CD14-positive monocyte (primary cell): ENCODE results near the gene TMEM170A. TPM values are rescaled to one million over a fixed set of nuclear protein-coding genes. Genes with fewer than 3 reads are reported as not detected.

Experiments
- DNase-seq, 3 donors: peaks; one replicate each; pipeline ENCODE4 v3.0.0-alpha.2; 2011 to 2022
- H2AFZ ChIP-seq: 2 replicates; pipeline ENCODE4 v1.6.0; 2012; ENCODE audit warnings: mild to moderate bottlenecking, low read depth, low read length, inconsistent platforms; ENCODE audit not compliant: insufficient read depth, poor library complexity, severe bottlenecking
- H3K27ac ChIP-seq, 2 donors: 1 replicate in 1 of 2; 2 replicates in 1 of 2; pipeline ENCODE4 v1.5.1; 2012 to 2013; ENCODE audit warnings: low read length in 2 of 2, control low read depth in 1 of 2, inconsistent platforms in 1 of 2, low read depth in 1 of 2, mild to moderate bottlenecking in 1 of 2
- H3K27me3 ChIP-seq, 2 donors: one replicate each; pipeline versions ENCODE4 v1.6.0 to v1.6.1; 2011 to 2013; ENCODE audit warnings: low read length in 2 of 2; ENCODE audit not compliant: control insufficient read depth in 2 of 2, insufficient read depth in 2 of 2
- H3K36me3 ChIP-seq, 2 donors: replicated peaks in 1 of 2; 1 replicate in 1 of 2; 2 replicates in 1 of 2; pipeline versions ENCODE4 v1.5.1 to v1.6.1; 2012 to 2013; ENCODE audit warnings: low read length in 2 of 2, control low read depth in 1 of 2, inconsistent platforms in 1 of 2, mild to moderate bottlenecking in 1 of 2; ENCODE audit not compliant: insufficient read depth in 2 of 2, control insufficient read depth in 1 of 2
- H3K4me1 ChIP-seq, 2 donors: 1 replicate in 1 of 2; 2 replicates in 1 of 2; pipeline versions ENCODE4 v1.5.1 to v1.6.1; 2012 to 2013; ENCODE audit warnings: low read length in 2 of 2, control low read depth in 1 of 2, inconsistent platforms in 1 of 2, mild to moderate bottlenecking in 1 of 2, moderate library complexity in 1 of 2; ENCODE audit not compliant: insufficient read depth in 2 of 2, control insufficient read depth in 1 of 2
- H3K4me2 ChIP-seq: replicated peaks from 2 replicates; pipeline ENCODE3; 2012; ENCODE audit warnings: low read length, moderate library complexity, mild to moderate bottlenecking; ENCODE audit not compliant: poor library complexity, severe bottlenecking; ENCODE audit errors: extremely low read depth
- H3K4me3 ChIP-seq, 3 experiments: fragments of 200-600 bp in 1 of 3; sonication (generic) in 1 of 3; replicated peaks in 1 of 3; 1 replicate in 2 of 3; 2 replicates in 1 of 3; pipeline ENCODE4 v1.5.1; 2011 to 2013; ENCODE audit warnings: low read length in 3 of 3, mild to moderate bottlenecking in 3 of 3, control low read depth in 2 of 3, low read depth in 2 of 3, inconsistent platforms in 1 of 3, moderate library complexity in 1 of 3
- H3K79me2 ChIP-seq: 2 replicates; pipeline ENCODE4 v1.6.0; 2012; ENCODE audit warnings: mild to moderate bottlenecking, control low read depth, inconsistent platforms, low read length, moderate library complexity; ENCODE audit not compliant: insufficient read depth
- H3K9ac ChIP-seq: 2 replicates; pipeline ENCODE4 v1.6.0; 2017; ENCODE audit warnings: low read length, mild to moderate bottlenecking; ENCODE audit not compliant: insufficient read depth, poor library complexity, severe bottlenecking
- H3K9me3 ChIP-seq, 2 donors: replicated peaks in 1 of 2; 1 replicate in 1 of 2; 2 replicates in 1 of 2; pipeline versions ENCODE4 v1.5.1 to v1.6.1; 2012 to 2013; ENCODE audit warnings: low read length in 2 of 2, control low read depth in 1 of 2; ENCODE audit not compliant: control insufficient read depth in 1 of 2, insufficient read depth in 1 of 2
- H4K20me1 ChIP-seq: 2 replicates; pipeline ENCODE4 v1.6.0; 2012; ENCODE audit warnings: mild to moderate bottlenecking, low read length, control low read depth, moderate library complexity; ENCODE audit not compliant: insufficient read depth
- H3K27ac Mint-ChIP-seq, 7 donors: one replicate each; pipeline ENCODE4 v1.8.0; 2020; ENCODE audit warnings: mild to moderate bottlenecking in 7 of 7, mixed read lengths in 7 of 7, moderate library complexity in 6 of 7, inconsistent platforms in 2 of 7
- H3K27me3 Mint-ChIP-seq, 3 donors: one replicate each; pipeline ENCODE4 v1.8.0; 2021 to 2022; ENCODE audit warnings: low read depth in 3 of 3, mild to moderate bottlenecking in 3 of 3, mixed read lengths in 3 of 3, moderate library complexity in 3 of 3, inconsistent platforms in 1 of 3
- H3K36me3 Mint-ChIP-seq, 2 donors: one replicate each; pipeline ENCODE4 v1.8.0; 2020; ENCODE audit warnings: mixed read lengths in 2 of 2, inconsistent platforms in 1 of 2, mild to moderate bottlenecking in 1 of 2
- H3K4me1 Mint-ChIP-seq: one replicate; pipeline ENCODE4 v1.8.0; 2020; ENCODE audit warnings: mild to moderate bottlenecking, mixed read lengths
- H3K4me3 Mint-ChIP-seq, 2 donors: one replicate each; pipeline ENCODE4 v1.8.0; 2020; ENCODE audit warnings: mild to moderate bottlenecking in 2 of 2, mixed read lengths in 2 of 2, moderate library complexity in 1 of 2
- H3K9me3 Mint-ChIP-seq, 7 donors: one replicate each; pipeline ENCODE4 v1.8.0; 2020 to 2022; ENCODE audit warnings: mixed read lengths in 7 of 7, mild to moderate bottlenecking in 6 of 7, moderate library complexity in 6 of 7, inconsistent platforms in 2 of 7
- CTCF ChIP-seq: fragments of 200-600 bp; IDR thresholded peaks from one replicate; pipeline ENCODE4 v1.8.0; 2022; ENCODE audit warnings: antibody characterized with exemption, mild to moderate bottlenecking
- WGBS: methylation state at CpG from one replicate; pipeline ENCODE4 v1.1.5; 2013; ENCODE audit warnings: missing lambda C conversion rate; ENCODE audit not compliant: insufficient coverage; 5-methylcytosine and 5-hydroxymethylcytosine counted together
- intact Hi-C, 2 donors: fragments of 100-400 bp; cut with micrococcal nuclease; formaldehyde crosslinking; loops; one replicate each; pipeline versions ENCODE4 v1.15.0 to v1.15.1; 2023
- polyA plus RNA-seq, 3 donors: library from polyadenylated mRNA; depleted of rRNA in 1 of 3; unstranded in 2 of 3; stranded (reverse) in 1 of 3; fragments of 300-500 nt in 2 of 3; fragments of >200 nt in 1 of 3; fragmentation: Illumina TruSeq in 2 of 3; gene quantifications; 1 replicate in 2 of 3; 2 replicates in 1 of 3; pipeline ENCODE4 v1.2.3, GENCODE V29; 2012 to 2021

TMEM170A gene
- polyA plus RNA-seq, 3 donors: 17.9 to 31.6 (median 25.4) TPM

- no peak overlapping the region for H3K9ac ChIP-seq
- H3K9me3 ChIP-seq: no peaks in the 10 kb centered on the region
- H3K27me3 ChIP-seq: no peaks in the 10 kb centered on the region
- no peak overlapping the region for H3K27ac ChIP-seq
- H4K20me1 ChIP-seq: peaks cover 27% of the 10 kb centered on the region
- peaks cover 0 to 2% (median 0%) of the 10 kb centered on the region in 7 donors for H3K9me3 Mint-ChIP-seq
- H3K27ac Mint-ChIP-seq: no peak overlapping the region
- TF ChIP-seq CTCF: no peak
- H3K4me1 ChIP-seq: no peaks in the 10 kb centered on the region
- no peak overlapping the region for H3K4me3 ChIP-seq
- H3K79me2 ChIP-seq: peaks cover 17% of the 10 kb centered on the region
- no peak for DNase-seq
- no peak overlapping the region for H3K4me2 ChIP-seq
- intact Hi-C loops: no loop called here
- no peaks in the 10 kb centered on the region for H3K27me3 Mint-ChIP-seq
- H3K36me3 ChIP-seq: peaks cover 20 to 52% of the 10 kb centered on the region in 2 donors
- H3K36me3 Mint-ChIP-seq: peaks cover 40 to 64% of the 10 kb centered on the region in 2 donors
- H2AFZ ChIP-seq: no peak overlapping the region
- no peak overlapping the region for H3K4me3 Mint-ChIP-seq
- no peaks in the 10 kb centered on the region for H3K4me1 Mint-ChIP-seq
These were observed 18.1 kb downstream of the TMEM170A start for GRCh38 chr16:75446416-75446815.

- H3K27me3 Mint-ChIP-seq: peaks cover 0 to 2% (median 0%) of the 10 kb centered on the region in 3 donors
- no peaks in the 10 kb centered on the region for H3K4me1 ChIP-seq
- no peaks in the 10 kb centered on the region for H3K9me3 ChIP-seq
- no peak overlapping the region for H3K4me3 Mint-ChIP-seq
- no peak overlapping the region for H2AFZ ChIP-seq
- peaks cover 0 to 3% (median 0%) of the 10 kb centered on the region in 7 donors for H3K9me3 Mint-ChIP-seq
- no peak overlapping the region for H3K27ac ChIP-seq
- H3K79me2 ChIP-seq: peaks cover 7% of the 10 kb centered on the region
- H3K4me3 ChIP-seq: no peak overlapping the region
- H3K27me3 ChIP-seq: no peaks in the 10 kb centered on the region
- WGBS: 100% methylated on average over 2 of the region's 5 CpGs
- intact Hi-C loops: no loop called here
- H3K36me3 ChIP-seq: peaks cover 10 to 41% of the 10 kb centered on the region in 2 donors
- no peak for TF ChIP-seq CTCF
- H3K9ac ChIP-seq: no peak overlapping the region
- H3K27ac Mint-ChIP-seq: no peak overlapping the region
- no peak for DNase-seq
- H3K36me3 Mint-ChIP-seq: peaks cover 30 to 52% of the 10 kb centered on the region in 2 donors
- no peaks in the 10 kb centered on the region for H3K4me1 Mint-ChIP-seq
- no peak overlapping the region for H3K4me2 ChIP-seq
- peaks cover 17% of the 10 kb centered on the region for H4K20me1 ChIP-seq
These were observed 19.2 kb downstream of the TMEM170A start for GRCh38 chr16:75445298-75445697.
